ENCODE measurements around the gene PEX11G.

DNA sequence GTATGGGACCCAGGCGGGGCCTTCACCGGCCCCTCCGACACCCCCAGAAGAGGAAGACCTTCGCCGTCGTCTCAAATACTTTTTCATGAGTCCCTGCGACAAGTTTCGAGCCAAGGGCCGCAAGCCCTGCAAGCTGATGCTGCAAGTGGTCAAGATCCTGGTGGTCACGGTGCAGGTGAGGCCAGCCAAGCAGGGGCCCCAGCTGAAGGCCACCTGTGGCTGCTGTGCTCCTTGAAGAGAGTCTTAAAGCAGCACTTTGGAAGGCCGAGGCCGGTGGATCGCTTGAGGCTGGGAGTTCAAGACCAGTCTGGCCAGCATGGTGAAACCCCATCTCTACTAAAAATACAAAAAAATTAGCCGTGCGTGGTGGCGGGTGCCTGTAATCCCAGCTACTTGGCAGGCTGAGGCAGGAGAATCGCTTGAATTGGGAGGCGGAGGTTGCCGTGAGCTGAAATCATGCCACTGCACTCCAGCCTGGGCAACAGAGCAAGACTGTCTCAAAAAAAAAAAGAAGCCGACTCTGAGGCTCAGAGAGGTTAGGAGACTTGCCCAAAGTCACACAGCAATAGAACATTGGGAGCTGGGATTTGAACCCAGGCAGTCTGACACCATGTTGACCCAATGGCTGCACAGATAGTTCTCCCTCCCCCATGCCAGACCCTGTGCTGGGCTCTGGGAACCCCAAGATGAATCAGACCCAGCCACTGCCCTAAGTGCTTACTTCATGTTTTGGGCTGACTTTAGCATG is 36.3 kb upstream of the PEX11G start:
- no peak for TF ChIP-seq CTCF (IDR thresholded peaks at IDR 0.05)
- TF ChIP-seq TCF7L2 (IDR thresholded peaks at IDR 0.05; ENCODE audit: low read depth, low read length) = no peak
- TF ChIP-seq POLR2AphosphoS5 (IDR thresholded peaks at IDR 0.05; ENCODE audit: low read depth, low read length) = no peak
